Panc1 (cell line): ENCODE results near the gene GSG1L. TPM values are rescaled to one million over a fixed set of nuclear protein-coding genes. Genes with fewer than 3 reads are reported as not detected.

ENCODE experiments used
- ATAC-seq: fragments of 200-7000 bp; cut with Tn5 transposase; 2 replicates; pipeline ENCODE4 v1.9.1; 2020; ENCODE audit warnings: mild to moderate bottlenecking, moderate library complexity
- BruUV-seq: library from RNA; stranded (reverse); fragments of 400-500 nt; replicated peaks from 2 replicates; lab custom pipeline; 2021; lab: Mats Ljungman, UMichigan
- CTCF ChIA-PET: fragments of 300-600 bp; sonication (Branson Sonifier 250); formaldehyde crosslinking; loops from one replicate; lab custom pipeline; 2022; ENCODE audit warnings: antibody characterized with exemption; lab: Charles Lee
- POLR2A ChIA-PET: fragments of 300-600 bp; sonication (Branson Sonifier 250); formaldehyde crosslinking; loops from one replicate; lab custom pipeline; 2022; ENCODE audit warnings: antibody characterized with exemption; lab: Charles Lee
- DNase-seq: peaks from one replicate; pipeline ENCODE4 v3.0.0-alpha.2; 2010; ENCODE audit warnings: low read depth, low spot score
- H3K27ac ChIP-seq: 2 replicates; pipeline ENCODE4 v1.5.1; 2011; ENCODE audit warnings: mild to moderate bottlenecking, low read length, inconsistent platforms
- H3K27me3 ChIP-seq: fragments of 200-500 bp; sonication (Bioruptor generic); 2 replicates; pipeline ENCODE4 v1.6.0; 2014; ENCODE audit warnings: low read length, inconsistent platforms; ENCODE audit not compliant: control insufficient read depth, insufficient read depth
- H3K36me3 ChIP-seq: fragments of 200-500 bp; sonication (Bioruptor generic); 2 replicates; pipeline ENCODE4 v1.5.1; 2014; ENCODE audit warnings: inconsistent platforms, mild to moderate bottlenecking, low read length, moderate library complexity; ENCODE audit not compliant: control insufficient read depth, insufficient read depth
- H3K4me1 ChIP-seq: 2 replicates; pipeline ENCODE4 v1.5.1; 2011; ENCODE audit warnings: inconsistent platforms, mild to moderate bottlenecking, low read length, moderate library complexity; ENCODE audit not compliant: control insufficient read depth, insufficient read depth
- H3K4me3 ChIP-seq, 2 experiments: 2 replicates each; pipeline ENCODE4 v1.5.1; 2011 to 2012; ENCODE audit warnings: low read depth in 2 of 2, low read length in 2 of 2, mild to moderate bottlenecking in 2 of 2, inconsistent platforms in 1 of 2, moderate library complexity in 1 of 2
- H3K9me3 ChIP-seq: fragments of 200-500 bp; sonication (Bioruptor generic); 2 replicates; pipeline ENCODE4 v1.5.1; 2014; ENCODE audit warnings: low read depth, mild to moderate bottlenecking, inconsistent platforms, low read length, moderate library complexity; ENCODE audit not compliant: control insufficient read depth, insufficient read depth
- POLR2AphosphoS5 ChIP-seq: IDR thresholded peaks from 2 replicates; pipeline ENCODE4 v1.6.1; 2012; ENCODE audit warnings: mild to moderate bottlenecking, low read depth, low read length, moderate library complexity
- SIN3A ChIP-seq: IDR thresholded peaks from 2 replicates; pipeline ENCODE4 v1.6.1; 2012; ENCODE audit warnings: low read depth, mild to moderate bottlenecking, low read length, moderate library complexity, borderline replicate concordance; ENCODE audit not compliant: insufficient read depth
- TCF7L2 ChIP-seq: IDR thresholded peaks from 2 replicates; pipeline ENCODE4 v1.6.1; 2011; ENCODE audit warnings: mild to moderate bottlenecking, low read depth, low read length, inconsistent platforms
- in situ Hi-C: cut with HindIII; loops from 2 replicates; pipeline ENCODE4 v1.10.0; 2016; ENCODE audit warnings: low sequenced_read_pairs, low pct_unique_long_range_greater_than_20kb
- intact Hi-C: fragments of 100-400 bp; cut with micrococcal nuclease; formaldehyde crosslinking; loops from one replicate; pipeline ENCODE4 v1.10.0; 2022; ENCODE audit not compliant: unreplicated experiment
- total RNA-seq: library from RNA; stranded (reverse); gene quantifications from one replicate; pipeline ENCODE4 v1.2.1, GENCODE V29; 2021; ENCODE audit not compliant: unreplicated experiment
- TF ChIP-seq, protein P1 (sequence below), 2 experiments: IDR thresholded peaks; 2 replicates each; pipeline ENCODE4 v1.6.1; 2011 to 2012; ENCODE audit warnings: low read depth in 2 of 2, control low read depth in 1 of 2, low read length in 1 of 2, mild to moderate bottlenecking in 1 of 2, moderate library complexity in 1 of 2; ENCODE audit not compliant: insufficient read depth in 1 of 2
- TF ChIP-seq, protein P2 (sequence below): fragments of 450-650 bp; IDR thresholded peaks from 2 replicates; pipeline ENCODE4 v1.5.1; 2017; ENCODE audit warnings: mild to moderate bottlenecking

GSG1L gene
- total RNA-seq, 1 experiment from 2014 or later = 0.08 TPM

DNA sequence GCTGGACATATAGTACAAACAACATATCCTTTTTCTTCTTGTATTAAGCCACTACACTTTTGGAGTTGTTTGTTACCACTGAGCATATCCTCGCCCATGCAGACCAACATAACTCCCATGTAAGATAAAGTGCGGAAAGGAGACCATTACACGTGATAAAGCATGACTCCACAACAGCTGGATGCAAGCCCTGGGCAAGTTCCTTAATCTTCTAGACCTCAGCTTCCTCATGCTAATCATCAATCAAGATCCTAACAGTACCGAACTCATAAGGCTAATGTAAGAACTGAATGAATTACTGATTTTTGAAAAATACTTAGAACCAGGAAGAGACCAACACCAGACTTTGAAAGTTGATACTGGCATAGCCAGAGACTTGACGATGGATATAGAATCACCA, 47.0 kb upstream of the GSG1L start:
- Histone ChIP-seq H3K36me3 (peaks cover 12% of the 10 kb centered on the region), H3K4me1 (no peaks in the 10 kb centered on the region), H3K27ac (no peak overlapping the region), H3K4me3 (no peak overlapping the region), H3K27me3 (no peaks in the 10 kb centered on the region), H3K9me3 (no peaks in the 10 kb centered on the region)
- no TSS peak for BruUV-seq
- no peak for DNase-seq
- POLR2A ChIA-PET = no interaction called here
- TF ChIP-seq TCF7L2 (no peak), SIN3A (no peak), POLR2AphosphoS5 (no peak)
- TF ChIP-seq, protein P1, sequence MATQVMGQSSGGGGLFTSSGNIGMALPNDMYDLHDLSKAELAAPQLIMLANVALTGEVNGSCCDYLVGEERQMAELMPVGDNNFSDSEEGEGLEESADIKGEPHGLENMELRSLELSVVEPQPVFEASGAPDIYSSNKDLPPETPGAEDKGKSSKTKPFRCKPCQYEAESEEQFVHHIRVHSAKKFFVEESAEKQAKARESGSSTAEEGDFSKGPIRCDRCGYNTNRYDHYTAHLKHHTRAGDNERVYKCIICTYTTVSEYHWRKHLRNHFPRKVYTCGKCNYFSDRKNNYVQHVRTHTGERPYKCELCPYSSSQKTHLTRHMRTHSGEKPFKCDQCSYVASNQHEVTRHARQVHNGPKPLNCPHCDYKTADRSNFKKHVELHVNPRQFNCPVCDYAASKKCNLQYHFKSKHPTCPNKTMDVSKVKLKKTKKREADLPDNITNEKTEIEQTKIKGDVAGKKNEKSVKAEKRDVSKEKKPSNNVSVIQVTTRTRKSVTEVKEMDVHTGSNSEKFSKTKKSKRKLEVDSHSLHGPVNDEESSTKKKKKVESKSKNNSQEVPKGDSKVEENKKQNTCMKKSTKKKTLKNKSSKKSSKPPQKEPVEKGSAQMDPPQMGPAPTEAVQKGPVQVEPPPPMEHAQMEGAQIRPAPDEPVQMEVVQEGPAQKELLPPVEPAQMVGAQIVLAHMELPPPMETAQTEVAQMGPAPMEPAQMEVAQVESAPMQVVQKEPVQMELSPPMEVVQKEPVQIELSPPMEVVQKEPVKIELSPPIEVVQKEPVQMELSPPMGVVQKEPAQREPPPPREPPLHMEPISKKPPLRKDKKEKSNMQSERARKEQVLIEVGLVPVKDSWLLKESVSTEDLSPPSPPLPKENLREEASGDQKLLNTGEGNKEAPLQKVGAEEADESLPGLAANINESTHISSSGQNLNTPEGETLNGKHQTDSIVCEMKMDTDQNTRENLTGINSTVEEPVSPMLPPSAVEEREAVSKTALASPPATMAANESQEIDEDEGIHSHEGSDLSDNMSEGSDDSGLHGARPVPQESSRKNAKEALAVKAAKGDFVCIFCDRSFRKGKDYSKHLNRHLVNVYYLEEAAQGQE (IDR thresholded peaks at IDR 0.05; ENCODE audit: insufficient read depth in 1 of 2, low read depth in 2 of 2, low read length in 1 of 2) = no peak
- TF ChIP-seq, protein P2, sequence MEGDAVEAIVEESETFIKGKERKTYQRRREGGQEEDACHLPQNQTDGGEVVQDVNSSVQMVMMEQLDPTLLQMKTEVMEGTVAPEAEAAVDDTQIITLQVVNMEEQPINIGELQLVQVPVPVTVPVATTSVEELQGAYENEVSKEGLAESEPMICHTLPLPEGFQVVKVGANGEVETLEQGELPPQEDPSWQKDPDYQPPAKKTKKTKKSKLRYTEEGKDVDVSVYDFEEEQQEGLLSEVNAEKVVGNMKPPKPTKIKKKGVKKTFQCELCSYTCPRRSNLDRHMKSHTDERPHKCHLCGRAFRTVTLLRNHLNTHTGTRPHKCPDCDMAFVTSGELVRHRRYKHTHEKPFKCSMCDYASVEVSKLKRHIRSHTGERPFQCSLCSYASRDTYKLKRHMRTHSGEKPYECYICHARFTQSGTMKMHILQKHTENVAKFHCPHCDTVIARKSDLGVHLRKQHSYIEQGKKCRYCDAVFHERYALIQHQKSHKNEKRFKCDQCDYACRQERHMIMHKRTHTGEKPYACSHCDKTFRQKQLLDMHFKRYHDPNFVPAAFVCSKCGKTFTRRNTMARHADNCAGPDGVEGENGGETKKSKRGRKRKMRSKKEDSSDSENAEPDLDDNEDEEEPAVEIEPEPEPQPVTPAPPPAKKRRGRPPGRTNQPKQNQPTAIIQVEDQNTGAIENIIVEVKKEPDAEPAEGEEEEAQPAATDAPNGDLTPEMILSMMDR = no peak
- intact Hi-C loops (no loop called here), in situ Hi-C loops (no loop called here)
- no peak for ATAC-seq
- CTCF ChIA-PET = no interaction called here

DNA sequence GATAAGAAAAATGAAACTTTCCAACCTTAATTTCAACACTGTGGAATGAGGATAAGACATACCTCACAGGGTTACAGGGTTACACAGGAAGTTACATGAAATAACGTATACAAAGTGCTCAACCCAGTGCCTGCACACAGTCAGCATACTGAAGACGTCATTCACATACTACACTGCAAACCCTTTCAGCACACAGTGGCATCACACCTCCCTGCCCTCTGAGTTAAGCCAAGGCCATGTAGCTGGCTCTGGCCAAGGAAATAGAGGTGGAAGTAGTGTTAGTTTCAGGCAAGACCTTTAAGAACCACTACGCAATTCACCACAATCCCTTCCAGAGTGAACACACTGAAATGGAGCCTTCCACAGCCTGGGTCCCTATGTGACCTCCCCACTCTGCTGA, 46.6 kb upstream of the GSG1L start:
- no peaks in the 10 kb centered on the region for H3K27me3 ChIP-seq
- intact Hi-C loops (no loop called here), in situ Hi-C loops (no loop called here)
- ATAC-seq (no peak), DNase-seq (no peak)
- H3K9me3 ChIP-seq = no peaks in the 10 kb centered on the region
- POLR2A ChIA-PET = no interaction called here
- BruUV-seq = no TSS peak
- H3K36me3 ChIP-seq = peaks cover 12% of the 10 kb centered on the region
- TF ChIP-seq POLR2AphosphoS5 (no peak), TCF7L2 (no peak), SIN3A (no peak)
- TF ChIP-seq, protein P2 = no peak
- TF ChIP-seq, protein P1 (IDR thresholded peaks at IDR 0.05; ENCODE audit: insufficient read depth in 1 of 2, low read depth in 2 of 2, low read length in 1 of 2) = no peak
- no peak overlapping the region for H3K27ac ChIP-seq
- H3K4me1 ChIP-seq = no peaks in the 10 kb centered on the region
- H3K4me3 ChIP-seq = no peak overlapping the region
- CTCF ChIA-PET = no interaction called here
